Measurements from ENCODE around the gene FAM3D. TPM values are rescaled to one million over a fixed set of nuclear protein-coding genes. Genes with fewer than 3 reads are reported as not detected.
"Not testable (repeated sequence)": the region's sequence is repeated elsewhere in the genome, so short reads cannot be mapped to it uniquely, and the experiment has no call there.

The FAM3D gene
- total RNA-seq, 2 experiments from 2014 or later, result not detected

GRCh38 chr3:58678177-58678970 lies 11.8 kb upstream of the FAM3D start:
- DNase-seq, H3K4me3 Mint-ChIP-seq, H3K4me1 Mint-ChIP-seq: not testable (repeated sequence)

GRCh38 chr3:58672880-58673279 lies 6.3 kb upstream of the FAM3D start:
- Mint-ChIP-seq H3K27ac (no peak overlapping the region), H3K4me1 (no peaks in the 10 kb centered on the region)
- POLR2A ChIA-PET, result no interaction called here

More at GRCh38 chr3:58678177-58678970, 11.8 kb upstream of the FAM3D start:
- H3K27ac Mint-ChIP-seq; H3K9me3 Mint-ChIP-seq; POLR2A ChIA-PET; ATAC-seq (ENCODE audit: low read depth); H3K36me3 Mint-ChIP-seq: not testable (repeated sequence)
- peaks cover 17% of the 10 kb centered on the region for H3K27me3 Mint-ChIP-seq

GRCh38 chr3:58672451-58672850 lies 5.9 kb upstream of the FAM3D start:
- H3K27ac Mint-ChIP-seq, result no peak overlapping the region
- ATAC-seq (ENCODE audit: low read depth) (no peak), DNase-seq (no peak)
- no peaks in the 10 kb centered on the region for H3K4me1 Mint-ChIP-seq
- peaks cover 15% of the 10 kb centered on the region for H3K27me3 Mint-ChIP-seq
- no peaks in the 10 kb centered on the region for H3K9me3 Mint-ChIP-seq
- no peak overlapping the region for H3K4me3 Mint-ChIP-seq
- POLR2A ChIA-PET, result no interaction called here
- H3K36me3 Mint-ChIP-seq, result no peaks in the 10 kb centered on the region

More at GRCh38 chr3:58672880-58673279, 6.3 kb upstream of the FAM3D start:
- Mint-ChIP-seq H3K36me3 (no peaks in the 10 kb centered on the region), H3K27me3 (peaks cover 15% of the 10 kb centered on the region), H3K4me3 (no peak overlapping the region), H3K9me3 (no peaks in the 10 kb centered on the region)
- DNase-seq (no peak), ATAC-seq (ENCODE audit: low read depth) (no peak)

- Mint-ChIP-seq H3K27me3 (peaks cover 5% of the 10 kb centered on the region), H3K4me3 (no peak overlapping the region), H3K9me3 (no peaks in the 10 kb centered on the region), H3K27ac (no peak overlapping the region), H3K4me1 (no peaks in the 10 kb centered on the region), H3K36me3 (no peaks in the 10 kb centered on the region)
- POLR2A ChIA-PET, result no interaction called here
- DNase-seq (no peak), ATAC-seq (ENCODE audit: low read depth) (no peak)
Measured at GRCh38 chr3:58670506-58671135, 4.0 kb upstream of the FAM3D start.

GRCh38 chr3:58668247-58668646 lies 1.7 kb upstream of the FAM3D start:
- ATAC-seq (ENCODE audit: low read depth) (no peak), DNase-seq (no peak)
- Mint-ChIP-seq H3K36me3 (no peaks in the 10 kb centered on the region), H3K27ac (no peak overlapping the region), H3K9me3 (no peaks in the 10 kb centered on the region), H3K27me3 (peaks cover 2% of the 10 kb centered on the region), H3K4me3 (no peak overlapping the region), H3K4me1 (no peaks in the 10 kb centered on the region)
- POLR2A ChIA-PET, result no interaction called here

GRCh38 chr3:58667704-58668103 lies 1.1 kb upstream of the FAM3D start:
- Mint-ChIP-seq H3K27me3 (peaks cover 2% of the 10 kb centered on the region), H3K4me3 (no peak overlapping the region), H3K27ac (no peak overlapping the region), H3K9me3 (no peaks in the 10 kb centered on the region), H3K4me1 (no peaks in the 10 kb centered on the region), H3K36me3 (no peaks in the 10 kb centered on the region)
- DNase-seq (no peak), ATAC-seq (ENCODE audit: low read depth) (no peak)
- POLR2A ChIA-PET, result no interaction called here

GRCh38 chr3:58667229-58667628 lies 655 bp upstream of the FAM3D start:
- H3K4me1 Mint-ChIP-seq, result no peaks in the 10 kb centered on the region
- no peak overlapping the region for H3K4me3 Mint-ChIP-seq
- H3K27me3 Mint-ChIP-seq, result peaks cover 2% of the 10 kb centered on the region
- DNase-seq, result no peak
- no peaks in the 10 kb centered on the region for H3K36me3 Mint-ChIP-seq
- POLR2A ChIA-PET, result no interaction called here
- no peak overlapping the region for H3K27ac Mint-ChIP-seq
- ATAC-seq (ENCODE audit: low read depth), result no peak
- no peaks in the 10 kb centered on the region for H3K9me3 Mint-ChIP-seq

GRCh38 chr3:58665405-58665804 lies 1.2 kb downstream of the FAM3D start:
- POLR2A ChIA-PET, result no interaction called here
- Mint-ChIP-seq H3K4me3 (no peak overlapping the region), H3K27me3 (peaks cover 2% of the 10 kb centered on the region), H3K9me3 (no peaks in the 10 kb centered on the region), H3K27ac (no peak overlapping the region), H3K4me1 (no peaks in the 10 kb centered on the region), H3K36me3 (no peaks in the 10 kb centered on the region)
- no peak for DNase-seq
- ATAC-seq (ENCODE audit: low read depth), result no peak

- no peak overlapping the region for H3K4me3 Mint-ChIP-seq
- no peaks in the 10 kb centered on the region for H3K36me3 Mint-ChIP-seq
- no peak for ATAC-seq (ENCODE audit: low read depth)
- H3K4me1 Mint-ChIP-seq, result no peaks in the 10 kb centered on the region
- H3K27ac Mint-ChIP-seq, result no peak overlapping the region
- H3K27me3 Mint-ChIP-seq, result peaks cover 2% of the 10 kb centered on the region
- no peaks in the 10 kb centered on the region for H3K9me3 Mint-ChIP-seq
- DNase-seq, result no peak
- POLR2A ChIA-PET, result no interaction called here
Measured at GRCh38 chr3:58664611-58665010, 2.0 kb downstream of the FAM3D start.

- H3K27ac Mint-ChIP-seq, result no peak overlapping the region
- no peaks in the 10 kb centered on the region for H3K36me3 Mint-ChIP-seq
- DNase-seq, result no peak
- POLR2A ChIA-PET, result no interaction called here
- no peaks in the 10 kb centered on the region for H3K9me3 Mint-ChIP-seq
- no peak overlapping the region for H3K4me3 Mint-ChIP-seq
- no peak for ATAC-seq (ENCODE audit: low read depth)
- no peaks in the 10 kb centered on the region for H3K4me1 Mint-ChIP-seq
- H3K27me3 Mint-ChIP-seq, result peaks cover 2% of the 10 kb centered on the region
Measured at GRCh38 chr3:58661836-58662420, 4.6 kb downstream of the FAM3D start.

- no peak overlapping the region for H3K27ac Mint-ChIP-seq
- no peaks in the 10 kb centered on the region for H3K36me3 Mint-ChIP-seq
- no peak overlapping the region for H3K4me3 Mint-ChIP-seq
- DNase-seq, result no peak
- H3K9me3 Mint-ChIP-seq, result no peaks in the 10 kb centered on the region
- ATAC-seq (ENCODE audit: low read depth), result no peak
- POLR2A ChIA-PET, result no interaction called here
- peaks cover 2% of the 10 kb centered on the region for H3K27me3 Mint-ChIP-seq
- no peaks in the 10 kb centered on the region for H3K4me1 Mint-ChIP-seq
Measured at GRCh38 chr3:58660998-58661397, 5.6 kb downstream of the FAM3D start.

- POLR2A ChIA-PET, result no interaction called here
- H3K27me3 Mint-ChIP-seq, result no peaks in the 10 kb centered on the region
Measured at GRCh38 chr3:58659051-58659675, 7.4 kb downstream of the FAM3D start.

GRCh38 chr3:58658508-58658907 lies 8.1 kb downstream of the FAM3D start:
- DNase-seq (no peak), ATAC-seq (ENCODE audit: low read depth) (no peak)
- POLR2A ChIA-PET, result no interaction called here
- Mint-ChIP-seq H3K36me3 (no peaks in the 10 kb centered on the region), H3K27me3 (no peaks in the 10 kb centered on the region), H3K4me1 (no peaks in the 10 kb centered on the region), H3K9me3 (no peaks in the 10 kb centered on the region), H3K27ac (no peak overlapping the region), H3K4me3 (no peak overlapping the region)

More at GRCh38 chr3:58659051-58659675, 7.4 kb downstream of the FAM3D start:
- no peak for ATAC-seq (ENCODE audit: low read depth)
- no peaks in the 10 kb centered on the region for H3K36me3 Mint-ChIP-seq
- H3K4me3 Mint-ChIP-seq, result no peak overlapping the region
- H3K9me3 Mint-ChIP-seq, result no peaks in the 10 kb centered on the region
- H3K27ac Mint-ChIP-seq, result no peak overlapping the region
- DNase-seq, result no peak
- no peaks in the 10 kb centered on the region for H3K4me1 Mint-ChIP-seq

Measured in activated naive CD8-positive, alpha-beta T cell treated with anti-CD3 and anti-CD28 coated beads, Interleukin-2, amount 10 ng/mL, durations not matched to agents 7 days and 5 days (primary cell).